HG03139 (cell line): ENCODE results near the gene SOX13.

Experiments
- ATAC-seq: cut with Tn5 transposase; IDR thresholded peaks from one replicate; pipeline ENCODE4 v1.9.1; 2021; ENCODE audit not compliant: unreplicated experiment

SOX13 gene

DNA sequence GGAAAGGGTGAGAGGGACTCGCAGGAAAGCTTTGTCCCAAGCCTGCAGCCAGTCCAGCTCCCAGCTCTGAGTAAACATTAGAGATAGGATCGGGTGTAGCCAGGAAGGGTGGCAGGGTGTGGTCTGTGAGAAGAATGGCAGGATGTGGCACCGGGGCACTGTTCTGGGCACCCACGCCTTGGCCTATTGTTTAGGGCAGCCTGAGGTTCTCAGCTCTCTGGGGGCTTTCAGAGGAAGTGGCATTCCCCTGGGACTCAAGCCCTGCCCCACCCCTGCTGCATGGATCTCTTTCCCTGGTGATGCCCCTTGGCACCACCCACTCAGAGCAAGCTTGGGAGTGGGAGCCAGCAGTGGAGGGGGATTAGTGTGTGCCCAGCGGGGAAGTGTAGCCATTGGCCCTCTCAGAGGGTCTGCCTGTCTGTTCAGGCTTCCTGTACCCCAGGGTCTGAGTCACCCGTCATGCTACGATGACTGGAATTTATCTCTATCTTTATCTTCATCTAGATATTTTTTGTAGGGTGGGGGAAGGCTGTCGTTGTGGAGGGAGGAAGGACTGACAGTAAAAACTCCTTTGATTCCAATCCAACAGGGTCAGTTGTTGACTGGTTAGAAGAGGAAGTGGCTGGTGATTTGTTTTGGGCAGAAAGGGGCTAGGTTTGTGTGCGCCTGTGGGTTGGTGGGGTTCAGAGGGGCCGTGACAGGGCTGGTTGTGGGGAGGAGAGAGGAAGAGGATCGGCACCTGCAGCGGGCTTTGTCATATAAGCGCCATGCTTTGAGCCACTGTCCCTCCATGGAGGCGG, 31.6 kb downstream of the SOX13 start:
- no peak for ATAC-seq

DNA sequence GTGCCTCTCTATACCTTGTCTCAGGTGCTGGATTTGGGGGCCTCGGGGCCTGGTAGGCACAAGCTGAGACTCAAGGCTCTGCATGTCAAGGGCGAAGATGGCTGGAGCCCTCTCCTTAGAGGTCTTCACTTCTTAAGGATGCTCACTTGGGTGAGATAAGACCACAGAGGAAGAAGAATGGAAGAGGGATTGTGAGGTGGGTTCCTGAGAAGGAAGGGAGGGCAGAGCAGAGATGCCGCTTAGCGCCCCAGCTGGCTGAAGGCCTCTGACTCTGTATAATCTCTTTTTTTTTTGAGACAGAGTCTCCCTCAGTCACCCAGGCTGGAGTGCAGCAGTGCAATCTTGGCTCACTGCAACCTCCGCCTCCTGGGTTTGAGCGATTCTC, 32.2 kb downstream of the SOX13 start:
- ATAC-seq, result no peak

- ATAC-seq, result no peak
Measured at GRCh38 chr1:204106825-204107224, 33.9 kb downstream of the SOX13 start.

GRCh38 chr1:204107892-204108291, 35.0 kb downstream of the SOX13 start:
- ATAC-seq, result no peak

DNA sequence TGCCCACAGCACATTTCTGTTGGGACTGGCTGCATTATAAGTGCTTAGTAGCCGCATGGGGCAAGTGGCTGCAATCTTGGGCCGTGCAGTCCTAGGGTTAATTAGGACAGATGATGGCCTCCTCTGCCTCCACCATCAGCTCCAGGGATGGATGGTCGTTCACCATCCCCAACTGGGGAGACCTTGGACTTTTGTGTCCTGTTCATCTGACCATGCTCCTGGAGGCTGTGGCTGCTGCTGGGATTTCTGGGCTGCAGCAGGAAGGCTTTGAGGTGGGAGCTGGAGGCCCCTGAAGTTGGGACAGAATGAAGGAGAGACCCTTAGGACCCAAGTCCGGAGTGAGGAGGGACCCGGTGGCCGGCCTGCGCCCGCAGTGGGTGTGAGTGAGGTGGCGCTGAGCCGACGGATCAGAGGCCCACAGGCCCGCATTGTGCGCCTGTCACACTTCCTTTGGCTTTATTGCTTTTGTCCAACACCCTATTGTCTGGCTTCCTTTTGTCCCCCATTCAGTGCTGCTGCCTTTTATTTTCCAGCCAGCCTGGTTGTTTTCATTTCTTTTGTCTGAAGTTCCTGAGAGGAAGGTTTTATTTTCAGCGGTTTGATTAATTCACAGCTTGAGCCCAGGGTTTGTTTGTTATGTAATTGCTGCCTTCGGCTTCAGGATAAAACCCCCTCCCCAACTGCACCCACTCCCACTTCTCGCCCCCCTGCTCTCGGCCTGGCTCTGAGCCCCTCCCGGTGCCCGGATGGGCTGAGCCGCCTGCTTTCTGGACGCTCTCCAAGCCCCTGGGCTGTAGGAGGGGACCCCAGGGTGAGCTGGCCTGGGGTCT, 35.6 kb downstream of the SOX13 start:
- no peak for ATAC-seq

- ATAC-seq, result no peak
Measured at GRCh38 chr1:204110894-204111633, 38.1 kb downstream of the SOX13 start.

DNA sequence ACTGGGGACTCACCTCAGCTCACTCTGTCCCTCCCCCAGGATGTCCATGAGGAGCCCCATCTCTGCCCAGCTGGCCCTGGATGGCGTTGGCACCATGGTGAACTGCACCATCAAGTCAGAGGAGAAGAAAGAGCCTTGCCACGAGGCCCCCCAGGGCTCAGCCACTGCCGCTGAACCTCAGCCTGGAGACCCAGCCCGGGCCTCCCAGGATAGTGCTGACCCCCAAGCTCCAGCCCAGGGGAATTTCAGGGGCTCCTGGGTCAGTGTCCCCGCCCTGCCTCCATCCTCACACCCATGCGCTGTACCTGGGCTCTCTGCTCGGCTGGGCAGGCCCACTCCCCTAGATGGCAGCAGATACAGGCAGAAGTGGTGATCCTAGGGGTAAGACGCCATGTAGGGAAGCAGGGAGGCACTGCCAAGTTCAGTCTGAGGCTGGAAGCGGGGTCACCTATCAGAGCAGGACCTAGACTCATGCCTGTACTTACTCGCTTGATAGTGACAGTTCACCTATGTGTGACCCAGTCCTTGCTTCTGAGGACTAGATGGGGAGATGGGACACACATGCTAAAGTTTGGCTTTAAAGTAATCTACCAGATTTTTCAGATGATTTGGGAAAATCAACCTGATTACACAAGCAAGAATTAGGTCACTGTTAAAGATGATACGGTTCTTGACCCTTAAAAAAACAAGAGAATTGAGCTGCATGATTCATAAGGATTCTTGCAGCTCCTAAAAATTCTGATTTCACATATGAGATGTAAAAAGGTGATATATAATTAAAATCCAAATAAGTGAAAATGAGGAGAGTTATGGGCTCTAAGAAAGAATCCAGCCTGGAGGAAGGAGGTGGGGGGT, 40.2 kb downstream of the SOX13 start:
- no peak for ATAC-seq

DNA sequence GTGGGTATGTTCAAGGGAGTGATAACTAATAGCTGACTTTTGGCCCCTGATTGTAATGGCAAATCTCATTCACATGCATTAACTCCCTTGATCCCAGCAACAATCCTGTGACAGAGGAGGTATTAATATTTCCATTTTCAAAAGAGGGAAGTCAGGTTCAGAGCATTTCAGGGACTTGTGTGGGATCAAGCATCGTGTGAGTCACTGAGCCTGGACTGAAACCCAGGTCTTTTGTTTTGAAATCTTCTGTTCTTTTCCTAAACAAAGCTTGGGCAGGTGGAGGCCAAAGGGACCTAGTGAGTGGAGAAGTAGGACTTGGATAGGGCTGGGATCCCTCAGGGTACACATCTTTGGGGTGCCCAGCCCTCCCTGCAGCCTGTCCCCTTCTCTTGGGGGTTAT, 41.0 kb downstream of the SOX13 start:
- ATAC-seq, result no peak

GRCh38 chr1:204114606-204115005, 41.7 kb downstream of the SOX13 start:
- no peak for ATAC-seq

- no peak for ATAC-seq
Measured at GRCh38 chr1:204115116-204115515, 42.2 kb downstream of the SOX13 start.

DNA sequence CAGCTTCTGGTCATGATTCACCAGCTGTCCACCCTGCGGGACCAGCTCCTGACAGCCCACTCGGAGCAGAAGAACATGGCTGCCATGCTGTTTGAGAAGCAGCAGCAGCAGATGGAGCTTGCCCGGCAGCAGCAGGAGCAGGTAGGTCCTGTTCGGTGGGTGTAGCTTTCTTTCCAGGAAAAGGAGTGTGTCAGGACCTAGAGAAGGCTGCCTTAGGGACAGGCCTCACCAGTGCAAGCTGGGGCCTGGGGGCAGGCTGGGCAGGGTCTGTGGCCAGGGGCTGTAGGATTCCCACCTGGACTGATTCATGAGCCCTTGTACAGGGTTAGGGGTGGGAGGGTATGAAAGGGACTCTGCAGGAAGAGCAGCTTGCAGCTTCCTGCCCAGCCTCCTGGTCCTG, 43.6 kb downstream of the SOX13 start:
- ATAC-seq, result no peak

GRCh38 chr1:204121840-204122555, 49.1 kb downstream of the SOX13 start:
- no peak for ATAC-seq

DNA sequence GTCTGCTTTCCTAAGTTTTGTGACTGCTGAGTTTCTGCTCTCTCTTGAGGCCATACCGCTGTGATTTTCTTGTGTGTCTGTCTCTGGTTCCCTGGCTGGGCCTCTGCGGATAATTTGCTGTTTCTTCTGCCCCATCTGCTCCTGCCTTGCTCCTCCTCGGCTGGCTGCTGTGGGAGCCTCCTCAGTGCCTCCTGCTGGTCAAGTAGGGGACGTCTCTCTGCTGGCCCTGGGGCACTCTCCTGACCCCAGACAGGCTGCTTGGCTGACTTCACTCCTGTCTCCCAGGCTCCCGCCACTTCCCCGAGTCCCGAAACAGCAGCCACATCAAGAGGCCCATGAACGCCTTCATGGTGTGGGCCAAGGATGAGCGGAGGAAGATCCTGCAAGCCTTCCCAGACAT, 50.5 kb downstream of the SOX13 start:
- ATAC-seq, result no peak

GRCh38 chr1:204124639-204125038, 51.7 kb downstream of the SOX13 start:
- no peak for ATAC-seq

DNA sequence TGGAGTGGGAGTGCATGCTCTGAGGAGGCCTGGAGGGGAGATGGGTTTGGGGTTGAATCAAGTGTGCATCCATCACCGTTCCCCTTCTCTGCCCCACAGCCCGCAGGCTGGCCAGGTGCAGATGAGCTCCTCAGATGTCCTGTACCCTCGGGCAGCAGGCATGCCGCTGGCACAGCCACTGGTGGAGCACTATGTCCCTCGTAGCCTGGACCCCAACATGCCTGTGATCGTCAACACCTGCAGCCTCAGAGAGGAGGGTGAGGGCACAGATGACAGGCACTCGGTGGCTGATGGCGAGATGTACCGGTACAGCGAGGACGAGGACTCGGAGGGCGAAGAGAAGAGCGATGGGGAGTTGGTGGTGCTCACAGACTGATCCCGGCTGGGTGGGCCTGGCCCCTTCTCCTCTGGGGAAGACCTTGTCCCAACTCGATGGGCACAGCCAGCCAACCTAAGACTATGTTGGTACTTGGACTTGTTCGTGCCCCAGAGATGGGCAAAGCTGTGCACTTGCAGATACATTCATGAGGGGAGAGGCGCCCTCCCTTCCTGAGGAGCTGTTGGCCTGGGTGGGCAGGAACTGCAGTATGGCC, 52.9 kb downstream of the SOX13 start:
- ATAC-seq, result no peak

GRCh38 chr1:204126386-204126785, 53.5 kb downstream of the SOX13 start:
- ATAC-seq, result no peak

DNA sequence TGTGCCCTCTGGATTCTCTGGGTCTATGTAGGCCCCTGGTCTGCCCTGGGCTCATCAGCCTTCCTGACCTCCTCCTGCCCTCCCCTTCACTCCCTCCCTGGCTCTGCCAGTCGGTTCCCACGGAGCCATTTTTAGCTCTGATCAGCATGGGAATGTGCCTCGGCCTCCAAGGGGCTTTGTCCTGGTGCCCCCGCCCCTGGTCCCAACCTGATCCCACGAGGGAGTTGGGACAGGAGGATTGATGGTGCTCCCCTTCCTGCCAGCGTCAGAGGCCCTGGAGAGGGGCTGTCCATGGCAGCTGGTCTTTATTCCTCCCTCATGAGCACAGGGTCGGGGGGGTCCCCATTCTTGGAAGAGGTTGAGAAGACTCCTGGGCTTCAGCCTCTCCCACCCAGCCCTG, 54.0 kb downstream of the SOX13 start:
- ATAC-seq, result no peak

GRCh38 chr1:204127597-204128242, 54.8 kb downstream of the SOX13 start:
- no peak for ATAC-seq

DNA sequence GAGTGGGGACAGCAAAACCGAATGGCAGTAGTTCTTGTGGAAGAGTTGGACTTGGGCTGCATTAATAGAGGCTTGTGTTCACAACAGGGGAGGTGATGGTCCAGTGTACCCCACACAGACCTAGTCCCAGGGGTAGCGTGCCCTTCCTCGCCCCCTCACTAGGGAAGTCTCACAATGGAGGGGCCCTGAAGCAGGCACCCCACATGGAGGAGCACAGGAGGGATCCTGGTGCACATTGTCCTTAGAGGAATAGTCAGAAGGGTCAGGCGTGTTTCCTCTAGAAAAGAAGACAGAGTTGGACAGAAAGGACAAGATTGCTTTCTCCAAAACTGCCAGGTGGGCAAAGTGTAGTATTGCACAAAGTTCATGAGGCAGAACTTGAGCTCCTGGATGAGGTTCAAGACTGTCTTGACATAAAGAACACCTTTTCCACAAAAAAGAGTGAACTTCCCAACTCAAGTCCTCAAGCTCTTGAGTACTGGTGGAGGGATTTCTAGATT, 55.6 kb downstream of the SOX13 start:
- no peak for ATAC-seq
